ENCODE results near the gene RAF1.

DNA sequence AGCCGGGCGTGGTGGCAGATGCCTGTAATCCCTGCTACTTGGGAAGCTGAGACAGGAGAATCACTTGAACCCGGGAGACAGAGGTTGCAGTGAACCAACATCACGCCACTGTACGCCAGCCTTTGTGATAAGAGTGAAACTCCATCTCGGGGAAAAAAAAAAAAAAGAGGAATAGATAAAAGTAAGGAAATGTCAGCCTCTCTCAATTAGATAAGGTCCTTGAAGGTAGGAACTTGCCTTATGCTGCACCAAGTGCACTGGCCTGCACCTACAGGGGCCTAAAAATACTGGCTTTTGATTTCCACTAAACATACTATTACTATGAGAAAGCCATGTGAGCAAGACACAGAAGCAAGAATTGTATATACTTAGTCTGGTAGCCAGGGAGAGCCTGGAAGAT is 7.1 kb downstream of the RAF1 start:
- no peak for TF ChIP-seq POLR2A (IDR thresholded peaks at IDR 0.05; ENCODE audit: low read depth, low read length)
- TF ChIP-seq POLR2AphosphoS5 (IDR thresholded peaks at IDR 0.05; ENCODE audit: low read depth, low read length): no peak

All from GM12891 (cell line).